ENCODE results near the gene SFRP2. TPM values are rescaled to one million over a fixed set of nuclear protein-coding genes. Genes with fewer than 3 reads are reported as not detected.

The SFRP2 gene
- total RNA-seq, 4 donors from 2014 or later, result 15.0 to 41.3 (median 24.0) TPM

DNA sequence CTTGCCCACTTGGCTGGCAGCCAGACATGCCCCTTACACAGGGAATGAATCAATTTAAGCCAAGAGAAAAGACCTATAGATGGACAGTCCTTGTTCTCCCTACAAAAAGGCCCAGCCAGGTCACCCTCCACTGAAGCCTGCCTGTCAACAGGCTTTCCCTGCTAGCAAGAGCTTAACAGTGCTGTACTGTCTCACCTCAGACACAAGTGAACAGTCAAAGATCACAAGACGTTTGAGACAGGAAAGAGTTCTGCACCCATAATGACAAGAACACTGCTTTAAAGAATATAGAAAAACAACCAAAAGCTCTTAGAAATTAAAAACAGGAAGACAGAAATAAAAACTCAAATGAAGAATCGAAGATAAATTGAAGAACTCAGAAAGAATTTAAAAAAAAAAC lies 33.7 kb downstream of the SFRP2 start:
- TF ChIP-seq, protein P1, sequence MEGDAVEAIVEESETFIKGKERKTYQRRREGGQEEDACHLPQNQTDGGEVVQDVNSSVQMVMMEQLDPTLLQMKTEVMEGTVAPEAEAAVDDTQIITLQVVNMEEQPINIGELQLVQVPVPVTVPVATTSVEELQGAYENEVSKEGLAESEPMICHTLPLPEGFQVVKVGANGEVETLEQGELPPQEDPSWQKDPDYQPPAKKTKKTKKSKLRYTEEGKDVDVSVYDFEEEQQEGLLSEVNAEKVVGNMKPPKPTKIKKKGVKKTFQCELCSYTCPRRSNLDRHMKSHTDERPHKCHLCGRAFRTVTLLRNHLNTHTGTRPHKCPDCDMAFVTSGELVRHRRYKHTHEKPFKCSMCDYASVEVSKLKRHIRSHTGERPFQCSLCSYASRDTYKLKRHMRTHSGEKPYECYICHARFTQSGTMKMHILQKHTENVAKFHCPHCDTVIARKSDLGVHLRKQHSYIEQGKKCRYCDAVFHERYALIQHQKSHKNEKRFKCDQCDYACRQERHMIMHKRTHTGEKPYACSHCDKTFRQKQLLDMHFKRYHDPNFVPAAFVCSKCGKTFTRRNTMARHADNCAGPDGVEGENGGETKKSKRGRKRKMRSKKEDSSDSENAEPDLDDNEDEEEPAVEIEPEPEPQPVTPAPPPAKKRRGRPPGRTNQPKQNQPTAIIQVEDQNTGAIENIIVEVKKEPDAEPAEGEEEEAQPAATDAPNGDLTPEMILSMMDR (IDR thresholded peaks at IDR 0.05), result no peak
- TF ChIP-seq POLR2A (IDR thresholded peaks at IDR 0.05), result no peak
- Histone ChIP-seq H3K9me3 (no peaks in the 10 kb centered on the region), H3K27ac (no peak overlapping the region), H3K4me3 (replicated peaks in 1 of 3) (no peak overlapping the region), H3K36me3 (no peaks in the 10 kb centered on the region), H3K4me1 (peaks cover 0 to 11% of the 10 kb centered on the region in 2 donors), H3K27me3 (no peaks in the 10 kb centered on the region)
- no peak for DNase-seq
- intact Hi-C loops (cut with DNase I), result no loop called here
- WGBS, 2 donors, result 71 to 81% methylated on average over 2 of the region's 2 CpGs

- intact Hi-C loops (cut with DNase I), result no loop called here
- Histone ChIP-seq H3K27ac (no peak overlapping the region), H3K27me3 (no peaks in the 10 kb centered on the region), H3K9me3 (no peaks in the 10 kb centered on the region), H3K4me3 (replicated peaks in 1 of 3) (no peak overlapping the region), H3K4me1 (peaks cover 4 to 10% of the 10 kb centered on the region in 2 donors), H3K36me3 (no peaks in the 10 kb centered on the region)
- TF ChIP-seq, protein P1 (IDR thresholded peaks at IDR 0.05), result peak; percentile 39 to 81 (median 70)
- TF ChIP-seq POLR2A (IDR thresholded peaks at IDR 0.05), result no peak
- DNase-seq, result peak; percentile 52 to 69
- 30 to 36% methylated on average over 5 of the region's 5 CpGs for WGBS, 2 donors
Observed at GRCh38 chr4:153750197-153750817, 38.6 kb downstream of the SFRP2 start.

- Histone ChIP-seq H3K4me3 (replicated peaks in 1 of 3) (no peak overlapping the region), H3K27me3 (no peaks in the 10 kb centered on the region), H3K27ac (no peak overlapping the region), H3K4me1 (peaks cover 4 to 10% of the 10 kb centered on the region in 2 donors), H3K36me3 (no peaks in the 10 kb centered on the region), H3K9me3 (no peaks in the 10 kb centered on the region)
- TF ChIP-seq, protein P1 (IDR thresholded peaks at IDR 0.05), result no peak
- TF ChIP-seq POLR2A (IDR thresholded peaks at IDR 0.05), result no peak
- DNase-seq, result peak; percentile 22 to 39
- intact Hi-C loops (cut with DNase I), result loop anchor here (5.0 kb wide), 1 partner anchor 111 kb away; no protein-coding TSS in a partner anchor
- WGBS, 2 donors, result 51 to 52% methylated on average over 6 of the region's 6 CpGs
Observed at GRCh38 chr4:153748378-153748777, 40.5 kb downstream of the SFRP2 start.

DNA sequence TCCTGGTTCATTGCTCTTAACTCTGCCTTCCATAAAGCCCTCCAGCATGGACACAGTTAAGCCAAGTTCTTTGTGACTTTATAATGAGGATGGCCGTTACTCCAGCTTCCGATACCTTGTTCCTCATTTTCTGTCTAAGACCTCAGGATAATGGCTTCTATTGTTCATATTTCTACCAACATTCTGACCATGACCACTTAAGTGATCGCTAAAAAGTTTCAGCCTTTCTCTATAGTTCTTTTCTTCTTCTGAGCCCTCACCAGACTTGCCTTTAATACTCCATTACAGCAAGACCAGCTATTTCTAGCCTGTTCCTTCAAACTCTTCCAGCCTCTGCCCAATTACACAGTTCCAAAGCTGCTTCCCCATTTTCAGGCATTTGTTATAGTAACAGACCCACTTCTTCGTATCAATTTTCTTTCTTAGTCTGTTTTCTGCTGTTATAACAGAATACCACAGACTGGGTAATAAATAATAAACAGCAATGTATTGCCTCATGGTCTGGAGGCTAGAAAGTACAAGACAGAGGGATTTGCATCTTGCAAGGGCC lies 41.4 kb downstream of the SFRP2 start:
- intact Hi-C loops (cut with DNase I), result loop anchor here (5.0 kb wide), 1 partner anchor 110 kb away; no protein-coding TSS in a partner anchor
- DNase-seq, result no peak
- 84% methylated on average over 4 of the region's 4 CpGs for WGBS, 2 donors
- H3K36me3 ChIP-seq, result no peaks in the 10 kb centered on the region
- TF ChIP-seq, protein P1 (IDR thresholded peaks at IDR 0.05), result no peak
- no peak for TF ChIP-seq POLR2A (IDR thresholded peaks at IDR 0.05)
- no peak overlapping the region for H3K4me3 ChIP-seq (replicated peaks in 1 of 3)
- no peaks in the 10 kb centered on the region for H3K9me3 ChIP-seq
- no peaks in the 10 kb centered on the region for H3K27me3 ChIP-seq
- peaks cover 4 to 10% of the 10 kb centered on the region in 2 donors for H3K4me1 ChIP-seq
- H3K27ac ChIP-seq, result no peak overlapping the region

GRCh38 chr4:153745651-153746050 lies 43.2 kb downstream of the SFRP2 start:
- no peak for TF ChIP-seq POLR2A (IDR thresholded peaks at IDR 0.05)
- H3K4me1 ChIP-seq, result peaks cover 4 to 10% of the 10 kb centered on the region in 2 donors
- H3K36me3 ChIP-seq, result no peaks in the 10 kb centered on the region
- intact Hi-C loops (cut with DNase I), result loop anchor here (5.0 kb wide), 1 partner anchor 108 kb away; no protein-coding TSS in a partner anchor
- no peaks in the 10 kb centered on the region for H3K27me3 ChIP-seq
- H3K4me3 ChIP-seq (replicated peaks in 1 of 3), result no peak overlapping the region
- no peak overlapping the region for H3K27ac ChIP-seq
- H3K9me3 ChIP-seq, result no peaks in the 10 kb centered on the region
- no peak for DNase-seq
